IPS-18a (cell line): ENCODE measurements around the gene COQ2.
"Not testable (repeated sequence)": the region's sequence is repeated elsewhere in the genome, so short reads cannot be mapped to it uniquely, and the experiment has no call there.

Experiments
- H3K27ac ChIP-seq: one replicate; pipeline ENCODE4 v1.5.1; 2013; ENCODE audit warnings: low read length
- H3K27me3 ChIP-seq: one replicate; pipeline ENCODE4 v1.6.1; 2013; ENCODE audit warnings: mild to moderate bottlenecking, low read length; ENCODE audit not compliant: control insufficient read depth, insufficient read depth
- H3K36me3 ChIP-seq: one replicate; pipeline ENCODE4 v1.6.1; 2013; ENCODE audit warnings: low read depth, low read length; ENCODE audit not compliant: control insufficient read depth
- H3K4me1 ChIP-seq: one replicate; pipeline ENCODE4 v1.6.1; 2013; ENCODE audit warnings: low read depth, low read length; ENCODE audit not compliant: control insufficient read depth
- H3K4me3 ChIP-seq: one replicate; pipeline ENCODE4 v1.5.1; 2013; ENCODE audit warnings: low read length
- H3K9ac ChIP-seq: one replicate; pipeline ENCODE4 v1.6.1; 2013; ENCODE audit warnings: mild to moderate bottlenecking, low read length, moderate library complexity
- H3K9me3 ChIP-seq: one replicate; pipeline ENCODE4 v1.6.1; 2013; ENCODE audit warnings: low read depth, low read length; ENCODE audit not compliant: control insufficient read depth

Gene COQ2

DNA sequence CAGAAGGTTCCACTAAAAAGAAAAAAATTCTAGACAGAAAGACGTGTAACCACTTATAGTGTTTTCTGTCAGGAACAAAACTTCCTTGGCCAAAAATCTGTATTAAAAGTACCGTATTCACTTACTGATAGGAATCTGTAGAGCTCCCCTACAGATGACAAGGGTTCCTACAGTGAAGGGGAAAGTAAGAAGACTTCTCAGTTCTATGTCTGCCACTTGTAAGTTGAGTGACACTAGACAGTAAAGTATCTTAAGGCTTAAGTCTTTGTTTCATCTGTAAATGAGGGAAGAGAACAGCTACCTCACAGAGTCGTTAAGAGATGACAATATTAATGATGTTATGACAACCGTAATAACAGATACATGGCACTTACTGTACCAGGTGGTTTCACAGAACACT lies 3.3 kb downstream of the COQ2 start:
- Histone ChIP-seq H3K4me1 (peaks cover 7% of the 10 kb centered on the region), H3K27me3 (peaks cover 14% of the 10 kb centered on the region), H3K4me3 (no peak overlapping the region), H3K9ac (no peak overlapping the region), H3K9me3 (no peaks in the 10 kb centered on the region), H3K27ac (no peak overlapping the region), H3K36me3 (peaks cover 10% of the 10 kb centered on the region)

DNA sequence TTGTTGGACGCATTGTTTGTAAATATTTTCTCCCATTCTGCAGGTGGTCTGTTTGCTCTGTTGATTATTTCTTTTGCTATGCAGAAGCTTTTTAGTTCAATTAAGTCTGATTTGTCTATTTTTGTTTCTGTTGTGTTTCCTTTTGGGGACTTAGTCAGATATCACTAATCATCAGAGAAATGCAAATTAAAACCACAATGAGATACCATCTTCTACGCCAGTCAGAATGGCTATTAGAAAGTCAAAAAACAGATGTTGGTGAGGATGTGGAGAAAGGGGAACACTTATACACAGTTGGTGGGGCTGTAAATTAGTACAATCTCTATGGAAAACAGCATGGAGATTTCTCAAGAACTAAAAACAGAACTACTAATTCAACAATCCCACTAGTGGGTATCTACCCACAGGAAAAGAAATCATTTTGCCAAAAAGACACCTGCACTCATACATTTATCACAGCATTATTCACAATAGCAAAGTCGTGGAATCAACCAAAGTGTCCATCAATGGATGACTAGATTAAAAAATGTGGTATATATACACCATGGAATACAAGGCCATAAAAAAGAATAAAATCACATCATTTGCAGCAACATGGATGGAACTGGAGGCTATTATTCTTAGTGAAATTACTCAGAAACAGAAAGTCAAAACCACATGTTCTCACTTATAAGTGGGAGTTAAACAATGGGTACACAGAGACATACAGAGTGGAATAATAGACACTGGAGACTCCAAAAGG lies 8.1 kb downstream of the COQ2 start:
- Histone ChIP-seq H3K9ac (no peak overlapping the region), H3K36me3 (peaks cover 16% of the 10 kb centered on the region), H3K9me3 (no peaks in the 10 kb centered on the region), H3K4me3 (no peak overlapping the region), H3K27me3 (no peaks in the 10 kb centered on the region), H3K27ac (no peak overlapping the region), H3K4me1 (no peaks in the 10 kb centered on the region)

DNA sequence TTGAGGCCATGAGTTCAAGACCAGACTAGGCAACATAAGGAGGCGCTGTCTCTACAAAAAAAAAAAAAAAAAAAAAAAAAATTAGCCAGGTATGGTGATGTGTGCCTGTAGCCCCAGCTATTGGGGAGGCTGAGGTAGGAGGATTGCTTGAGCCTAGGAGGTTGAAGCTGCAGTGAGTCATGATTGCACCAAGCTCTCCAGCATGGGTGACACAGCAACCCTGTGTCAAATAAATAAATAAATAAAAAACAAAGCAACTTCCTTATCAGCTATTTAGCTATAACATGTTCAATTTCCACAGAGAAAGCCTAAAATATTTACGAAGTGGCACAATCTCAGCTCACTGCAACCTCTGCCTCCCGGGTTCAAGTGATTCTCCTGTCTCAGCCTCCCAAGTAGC lies 10.7 kb downstream of the COQ2 start:
- H3K36me3 ChIP-seq = peaks cover 24% of the 10 kb centered on the region
- H3K4me3 ChIP-seq = not testable (repeated sequence)

DNA sequence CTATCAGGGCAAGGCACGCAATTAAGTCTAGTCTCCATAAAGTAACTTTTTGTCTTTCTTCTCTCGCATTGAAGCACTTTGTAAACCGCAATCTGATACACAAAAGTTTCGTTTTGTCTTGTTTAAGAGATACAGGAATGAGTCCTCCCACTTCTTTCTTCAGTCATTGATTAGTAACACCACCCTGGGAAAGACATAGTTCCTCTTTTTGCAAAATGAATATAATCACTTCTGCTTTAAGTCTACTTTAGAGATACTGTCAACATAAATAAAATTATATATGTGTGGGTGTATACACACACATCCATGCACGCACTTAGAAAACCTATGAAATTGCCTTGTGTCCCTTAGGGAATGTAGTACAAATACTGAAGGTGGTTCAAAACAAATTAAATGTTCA lies 11.7 kb downstream of the COQ2 start:
- no peak overlapping the region for H3K9ac ChIP-seq
- H3K4me3 ChIP-seq = no peak overlapping the region
- H3K27ac ChIP-seq = no peak overlapping the region
- no peaks in the 10 kb centered on the region for H3K4me1 ChIP-seq
- H3K36me3 ChIP-seq = peaks cover 20% of the 10 kb centered on the region
- H3K9me3 ChIP-seq = no peaks in the 10 kb centered on the region
- no peaks in the 10 kb centered on the region for H3K27me3 ChIP-seq

More for the DNA sequence above, 10.7 kb downstream of the COQ2 start:
- not testable (repeated sequence) for H3K9ac ChIP-seq, H3K9me3 ChIP-seq, H3K4me1 ChIP-seq, H3K27me3 ChIP-seq, H3K27ac ChIP-seq

DNA sequence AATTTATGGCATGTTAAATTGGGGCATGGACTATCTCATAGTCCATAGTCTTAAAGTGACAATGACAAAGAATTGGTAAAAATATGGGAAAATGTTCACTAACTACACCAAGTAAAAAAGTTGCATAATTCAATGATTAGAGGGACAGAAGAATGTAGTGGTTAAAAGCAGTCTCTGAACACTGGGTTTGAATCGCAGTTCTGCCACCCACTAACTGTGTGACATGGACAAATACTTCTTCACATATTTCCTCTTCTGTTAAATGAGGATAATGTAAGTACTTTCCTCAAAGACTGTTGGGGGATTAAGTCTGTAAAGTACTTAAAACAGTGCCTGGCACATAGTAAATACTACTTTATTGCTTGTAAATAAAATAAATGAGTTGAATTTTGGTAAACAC lies 15.3 kb downstream of the COQ2 start:
- Histone ChIP-seq H3K4me3 (no peak overlapping the region), H3K36me3 (peaks cover 19% of the 10 kb centered on the region), H3K27ac (no peak overlapping the region), H3K4me1 (no peaks in the 10 kb centered on the region), H3K9me3 (no peaks in the 10 kb centered on the region), H3K9ac (no peak overlapping the region), H3K27me3 (no peaks in the 10 kb centered on the region)

DNA sequence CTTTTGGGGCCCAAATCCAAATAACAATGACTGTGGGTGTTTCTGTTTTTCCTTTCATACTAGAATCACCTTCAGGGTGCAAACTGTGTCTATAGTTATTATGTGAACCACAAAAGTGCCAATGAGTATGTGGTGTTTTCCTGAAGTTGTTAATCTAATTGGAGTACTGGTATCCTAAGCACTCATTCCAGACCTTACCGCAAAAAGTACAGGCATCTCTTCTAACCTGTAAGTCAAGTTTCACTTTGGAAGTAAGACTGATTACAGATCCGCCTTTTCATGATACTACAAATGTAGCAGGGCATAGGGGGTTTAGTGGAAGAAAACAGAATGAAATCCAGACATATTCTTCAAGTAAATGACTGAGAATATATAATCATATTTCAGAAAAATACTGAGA lies 16.1 kb downstream of the COQ2 start:
- H3K4me1 ChIP-seq = no peaks in the 10 kb centered on the region
- H3K27ac ChIP-seq = no peak overlapping the region

DNA sequence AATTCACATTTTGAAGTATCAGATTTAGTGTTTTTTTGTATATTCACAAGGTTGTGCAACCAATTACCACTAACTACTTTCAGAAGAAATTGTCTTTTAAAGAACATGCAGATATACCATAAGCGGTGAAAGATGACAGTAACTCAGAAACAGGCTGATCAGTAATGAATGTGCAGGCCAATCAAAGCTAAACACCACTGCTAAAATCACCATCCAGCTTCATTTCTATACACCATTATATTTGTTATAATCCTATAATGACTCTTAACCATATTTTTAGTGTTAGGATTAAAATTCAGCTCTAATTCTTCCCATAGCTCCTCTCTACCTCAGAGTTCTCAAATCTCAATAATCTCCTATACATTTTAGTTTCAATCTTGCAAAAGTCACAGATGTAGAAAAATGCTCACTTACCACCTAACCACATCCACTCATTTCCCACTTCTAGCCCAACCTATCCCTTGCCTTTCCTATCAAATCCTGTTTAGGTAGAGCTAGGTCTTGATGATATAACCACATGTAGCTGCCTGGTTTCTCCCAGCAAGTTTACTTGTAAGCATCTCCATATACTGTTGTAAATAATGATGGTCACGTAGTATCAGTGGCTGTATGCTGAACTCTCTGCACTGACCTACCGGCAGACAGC lies 16.6 kb downstream of the COQ2 start:
- Histone ChIP-seq H3K9ac (no peak overlapping the region), H3K9me3 (no peaks in the 10 kb centered on the region), H3K36me3 (peaks cover 19% of the 10 kb centered on the region), H3K4me1 (no peaks in the 10 kb centered on the region), H3K27ac (no peak overlapping the region), H3K4me3 (no peak overlapping the region), H3K27me3 (no peaks in the 10 kb centered on the region)

More for the DNA sequence above, 16.1 kb downstream of the COQ2 start:
- Histone ChIP-seq H3K4me3 (no peak overlapping the region), H3K9ac (no peak overlapping the region), H3K27me3 (no peaks in the 10 kb centered on the region), H3K9me3 (no peaks in the 10 kb centered on the region), H3K36me3 (peaks cover 19% of the 10 kb centered on the region)

DNA sequence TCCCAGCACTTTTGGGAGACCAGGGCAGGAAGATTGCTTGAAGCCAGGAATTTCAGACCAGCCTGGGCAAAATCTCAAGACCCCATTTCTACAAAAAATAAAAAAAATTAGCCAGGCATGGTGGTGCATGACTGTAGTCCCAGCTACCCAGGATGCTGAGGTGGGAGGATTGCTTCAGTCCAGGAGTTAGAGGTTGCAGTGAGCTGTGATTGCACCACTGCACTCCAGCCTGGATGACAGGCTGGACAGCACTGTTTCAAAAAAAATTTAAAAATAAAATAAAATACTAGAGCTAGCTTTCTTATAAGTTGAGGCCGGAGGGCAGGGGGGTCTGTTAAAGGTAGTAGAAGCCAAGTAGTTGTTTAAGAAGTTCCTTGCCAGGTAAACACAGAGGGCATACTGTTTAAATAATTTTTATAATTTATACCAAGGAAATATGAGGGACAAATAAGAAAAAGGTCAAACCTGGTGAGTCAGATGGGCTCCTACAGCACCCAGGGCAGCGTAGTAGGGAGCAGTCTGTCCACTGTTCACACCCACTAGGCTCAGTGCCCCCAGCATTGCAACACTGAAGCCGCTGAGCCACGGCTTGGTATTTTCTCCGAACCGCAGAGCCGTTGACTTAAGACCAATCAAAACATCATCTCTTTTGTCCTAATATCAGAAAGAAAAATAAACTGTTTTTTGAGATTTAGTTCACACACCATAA lies 17.3 kb downstream of the COQ2 start:
- H3K27me3 ChIP-seq = no peaks in the 10 kb centered on the region
- no peaks in the 10 kb centered on the region for H3K9me3 ChIP-seq
- no peak overlapping the region for H3K27ac ChIP-seq
- peaks cover 19% of the 10 kb centered on the region for H3K36me3 ChIP-seq
- no peaks in the 10 kb centered on the region for H3K4me1 ChIP-seq
- no peak overlapping the region for H3K4me3 ChIP-seq
- H3K9ac ChIP-seq = no peak overlapping the region

DNA sequence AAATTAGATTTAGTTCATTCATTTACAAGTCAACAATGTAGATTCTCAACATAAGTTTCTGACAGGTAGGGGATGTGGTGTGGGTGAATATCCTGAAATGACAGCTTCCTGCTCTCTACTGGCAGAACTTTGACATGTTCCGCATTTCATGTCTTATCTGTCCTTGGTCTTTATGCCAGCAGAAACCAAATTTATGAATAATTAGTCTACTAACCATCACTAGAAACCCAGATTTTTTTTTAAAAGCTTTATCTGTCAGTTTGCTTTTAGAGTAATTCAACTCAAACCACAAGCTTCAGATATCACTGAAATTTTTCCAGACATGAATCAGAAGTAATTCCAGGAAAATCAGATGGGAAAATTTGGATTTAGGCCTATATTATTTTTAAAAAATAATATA lies 17.9 kb downstream of the COQ2 start:
- Histone ChIP-seq H3K9ac (no peak overlapping the region), H3K36me3 (peaks cover 16% of the 10 kb centered on the region), H3K4me1 (no peaks in the 10 kb centered on the region), H3K27ac (no peak overlapping the region), H3K27me3 (no peaks in the 10 kb centered on the region), H3K9me3 (no peaks in the 10 kb centered on the region), H3K4me3 (no peak overlapping the region)

DNA sequence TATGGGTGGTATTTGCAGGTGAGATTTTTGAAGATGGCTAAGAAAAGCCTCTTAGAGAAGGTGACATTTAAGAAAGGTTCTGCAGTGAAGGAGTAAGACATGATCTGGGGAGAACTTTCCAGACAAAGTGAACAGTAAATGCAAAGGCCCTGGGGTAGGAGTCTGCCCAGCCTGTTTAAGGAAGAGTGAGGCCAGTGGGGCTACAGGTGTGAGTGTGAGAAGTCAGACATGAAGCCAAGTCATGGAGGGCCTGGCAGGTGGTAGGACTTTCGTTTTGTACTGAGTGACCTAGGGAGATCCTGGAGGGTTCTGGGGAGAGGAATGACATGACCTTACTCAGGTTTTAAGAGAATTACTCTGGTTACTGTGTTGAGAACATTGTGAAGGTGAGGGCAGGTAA lies 21.5 kb downstream of the COQ2 start:
- no peaks in the 10 kb centered on the region for H3K27me3 ChIP-seq
- H3K36me3 ChIP-seq = peaks cover 8% of the 10 kb centered on the region
- H3K9ac ChIP-seq = no peak overlapping the region
- H3K4me3 ChIP-seq = no peak overlapping the region
- H3K27ac ChIP-seq = no peak overlapping the region
- no peaks in the 10 kb centered on the region for H3K9me3 ChIP-seq
- H3K4me1 ChIP-seq = no peaks in the 10 kb centered on the region

DNA sequence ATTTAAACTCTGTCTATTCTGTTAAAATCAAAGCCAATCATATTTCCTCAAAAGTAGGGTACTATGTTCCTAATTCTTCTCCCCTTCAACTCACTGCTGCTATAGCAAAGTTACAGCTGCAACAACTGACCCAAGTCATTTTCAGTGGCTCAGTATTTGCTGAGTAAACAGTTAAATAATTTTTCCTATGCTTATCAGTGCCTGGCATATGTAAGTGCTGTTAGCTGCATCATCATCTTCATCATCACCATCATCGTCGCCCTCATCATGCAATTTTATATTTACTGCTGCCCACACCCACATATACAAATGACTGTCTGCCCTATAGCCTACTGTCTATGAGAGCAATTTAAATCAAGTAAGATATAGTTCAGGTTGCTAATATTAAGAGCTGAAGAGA lies 21.9 kb downstream of the COQ2 start:
- Histone ChIP-seq H3K27ac (no peak overlapping the region), H3K9ac (no peak overlapping the region), H3K9me3 (no peaks in the 10 kb centered on the region), H3K27me3 (no peaks in the 10 kb centered on the region), H3K36me3 (peaks cover 7% of the 10 kb centered on the region), H3K4me3 (no peak overlapping the region), H3K4me1 (no peaks in the 10 kb centered on the region)
